HG03196 (cell line): ENCODE results near the gene SP8.
"Not testable (repeated sequence)": the region's sequence is repeated elsewhere in the genome, so short reads cannot be mapped to it uniquely, and the experiment has no call there.

Experiments used
- ATAC-seq: cut with Tn5 transposase; IDR thresholded peaks from one replicate; pipeline ENCODE4 v1.9.1; 2021; ENCODE audit not compliant: unreplicated experiment

SP8 gene

GRCh38 chr7:20786779-20787659, at the start of gene SP8:
Gene SP8 (minus strand): TSS chr7:20786886. CDS start chr7:20786798, 88 bp downstream.
- no peak for ATAC-seq

- ATAC-seq, result peak; percentile 73
Measured at GRCh38 chr7:20836424-20836823, 49.7 kb upstream of the SP8 start.

- no peak for ATAC-seq
Measured at GRCh38 chr7:20835111-20835750, 48.5 kb upstream of the SP8 start.

GRCh38 chr7:20834656-20835055, 48.0 kb upstream of the SP8 start:
- ATAC-seq, result no peak

GRCh38 chr7:20831956-20832355, 45.3 kb upstream of the SP8 start:
- ATAC-seq, result no peak

- ATAC-seq, result no peak
Measured at GRCh38 chr7:20831451-20831850, 44.8 kb upstream of the SP8 start.

- ATAC-seq, result no peak
Measured at GRCh38 chr7:20828947-20829346, 42.3 kb upstream of the SP8 start.

GRCh38 chr7:20827172-20827571, 40.5 kb upstream of the SP8 start:
- ATAC-seq, result no peak

- ATAC-seq, result no peak
Measured at GRCh38 chr7:20826243-20826642, 39.6 kb upstream of the SP8 start.

GRCh38 chr7:20825555-20825954, 38.9 kb upstream of the SP8 start:
- no peak for ATAC-seq

- not testable (repeated sequence) for ATAC-seq
Measured at GRCh38 chr7:20821390-20821789, 34.7 kb upstream of the SP8 start.

GRCh38 chr7:20816372-20816959, 29.8 kb upstream of the SP8 start:
- no peak for ATAC-seq

GRCh38 chr7:20804345-20804744, 17.7 kb upstream of the SP8 start:
- ATAC-seq, result no peak

GRCh38 chr7:20799566-20800366, 13.1 kb upstream of the SP8 start:
- ATAC-seq, result no peak

GRCh38 chr7:20798694-20799121, 12.0 kb upstream of the SP8 start:
- no peak for ATAC-seq

GRCh38 chr7:20798081-20798693, 11.5 kb upstream of the SP8 start:
- peak; percentile 81 for ATAC-seq

- peak; percentile 53 for ATAC-seq
Measured at GRCh38 chr7:20797462-20798080, 10.9 kb upstream of the SP8 start.

- no peak for ATAC-seq
Measured at GRCh38 chr7:20797042-20797461, 10.4 kb upstream of the SP8 start.

- no peak for ATAC-seq
Measured at GRCh38 chr7:20796500-20796899, 9.8 kb upstream of the SP8 start.

- ATAC-seq, result no peak
Measured at GRCh38 chr7:20795881-20796280, 9.2 kb upstream of the SP8 start.
